Pons (tissue), 1 donor: ENCODE measurements around the gene LRP6.

ENCODE experiments used
- DNase-seq: peaks from one replicate; pipeline ENCODE4 v3.0.0-alpha.2; 2016; ENCODE audit warnings: low spot score

LRP6 gene

GRCh38 chr12:12072064-12072760, 194.6 kb downstream of the LRP6 start:
- no peak for DNase-seq

GRCh38 chr12:12070674-12071656, 195.9 kb downstream of the LRP6 start, which contains the start of gene BCL2L14:
TSS of gene BCL2L14 (plus strand) at chr12:12070939. CDS start at chr12:12079306, 8,367 bp downstream.
- DNase-seq: no peak

- no peak for DNase-seq
These were observed 196.9 kb downstream of the LRP6 start for GRCh38 chr12:12069821-12070548.

- DNase-seq: no peak
These were observed 198.1 kb downstream of the LRP6 start for GRCh38 chr12:12068751-12069150.
